GM19438 (cell line): Measurements from ENCODE around the gene MC2R.
"Not testable (repeated sequence)": the region's sequence is repeated elsewhere in the genome, so short reads cannot be mapped to it uniquely, and the experiment has no call there.

Source experiments
- ATAC-seq: cut with Tn5 transposase; IDR thresholded peaks from one replicate; pipeline ENCODE4 v1.9.1; 2021; ENCODE audit warnings: low read depth; ENCODE audit not compliant: unreplicated experiment

MC2R gene

GRCh38 chr18:13894531-13894930 lies 20.8 kb downstream of the MC2R start:
- no peak for ATAC-seq

GRCh38 chr18:13893418-13893760 lies 21.9 kb downstream of the MC2R start:
- peak; percentile 95 for ATAC-seq

GRCh38 chr18:13892098-13892497 lies 23.2 kb downstream of the MC2R start:
- no peak for ATAC-seq

GRCh38 chr18:13890761-13891361 lies 24.5 kb downstream of the MC2R start:
- no peak for ATAC-seq

GRCh38 chr18:13889671-13890070 lies 25.7 kb downstream of the MC2R start:
- ATAC-seq, result no peak

- ATAC-seq, result no peak
Measured at GRCh38 chr18:13888191-13888716, 27.1 kb downstream of the MC2R start.

GRCh38 chr18:13885009-13885408 lies 30.3 kb downstream of the MC2R start:
- no peak for ATAC-seq

GRCh38 chr18:13879937-13880336 lies 35.4 kb downstream of the MC2R start:
- no peak for ATAC-seq

GRCh38 chr18:13879492-13879891 lies 35.8 kb downstream of the MC2R start:
- ATAC-seq, result no peak

GRCh38 chr18:13878857-13879256 lies 36.5 kb downstream of the MC2R start:
- no peak for ATAC-seq

GRCh38 chr18:13877157-13877556 lies 38.2 kb downstream of the MC2R start:
- no peak for ATAC-seq

GRCh38 chr18:13874558-13874957 lies 40.8 kb downstream of the MC2R start:
- ATAC-seq, result no peak

GRCh38 chr18:13872932-13873331 lies 42.4 kb downstream of the MC2R start:
- ATAC-seq, result no peak

- ATAC-seq, result no peak
Measured at GRCh38 chr18:13872373-13872772, 43.0 kb downstream of the MC2R start.

GRCh38 chr18:13871701-13872100 lies 43.6 kb downstream of the MC2R start:
- no peak for ATAC-seq

- no peak for ATAC-seq
Measured at GRCh38 chr18:13868501-13869271, 46.6 kb downstream of the MC2R start.

- ATAC-seq, result not testable (repeated sequence)
Measured at GRCh38 chr18:13862898-13863297, 52.4 kb downstream of the MC2R start.

- no peak for ATAC-seq
Measured at GRCh38 chr18:13849791-13850190, 65.5 kb downstream of the MC2R start.

GRCh38 chr18:13836559-13836958 lies 78.8 kb downstream of the MC2R start:
- no peak for ATAC-seq

- ATAC-seq, result no peak
Measured at GRCh38 chr18:13835202-13835601, 80.1 kb downstream of the MC2R start.

GRCh38 chr18:13834496-13835015 lies 80.8 kb downstream of the MC2R start:
- ATAC-seq, result no peak
